Lower leg skin (tissue), 3 donors: Measurements from ENCODE around the gene ZIC5.

Experiments
- CTCF ChIP-seq, 3 donors: fragments of 450-650 bp; IDR thresholded peaks; one replicate each; pipeline ENCODE4 v1.5.1; 2016; ENCODE audit warnings: antibody characterized with exemption in 3 of 3, mild to moderate bottlenecking in 3 of 3, moderate library complexity in 2 of 3
- POLR2A ChIP-seq, 2 donors: fragments of 450-650 bp; IDR thresholded peaks; one replicate each; pipeline ENCODE4 v1.6.1; 2016 to 2017; ENCODE audit warnings: antibody characterized with exemption in 2 of 2, mild to moderate bottlenecking in 1 of 2, moderate library complexity in 1 of 2

- no peak for TF ChIP-seq CTCF (IDR thresholded peaks at IDR 0.05)
- no peak for TF ChIP-seq POLR2A (IDR thresholded peaks at IDR 0.05)
These were observed at the start of gene ZIC5 for GRCh38 chr13:99971576-99972189.
